Activated CD8-positive, alpha-beta memory T cell treated with anti-CD3 and anti-CD28 coated beads for 48 hours (primary cell): ENCODE results near the gene SETD2.
A peak's percentile ranks its signal among the peaks of the same experiment; 100 is the strongest.

Source experiments
- DNase-seq, 3 experiments: peaks; one replicate each; pipeline ENCODE4 v3.0.0-alpha.2; 2020; ENCODE audit warnings: low read depth in 2 of 3, low spot score in 2 of 3

The SETD2 gene

GRCh38 chr3:47009225-47010110 lies 154.4 kb downstream of the SETD2 start:
- DNase-seq, result peak in 2 of 3 experiments; percentile 44 to 78

DNA sequence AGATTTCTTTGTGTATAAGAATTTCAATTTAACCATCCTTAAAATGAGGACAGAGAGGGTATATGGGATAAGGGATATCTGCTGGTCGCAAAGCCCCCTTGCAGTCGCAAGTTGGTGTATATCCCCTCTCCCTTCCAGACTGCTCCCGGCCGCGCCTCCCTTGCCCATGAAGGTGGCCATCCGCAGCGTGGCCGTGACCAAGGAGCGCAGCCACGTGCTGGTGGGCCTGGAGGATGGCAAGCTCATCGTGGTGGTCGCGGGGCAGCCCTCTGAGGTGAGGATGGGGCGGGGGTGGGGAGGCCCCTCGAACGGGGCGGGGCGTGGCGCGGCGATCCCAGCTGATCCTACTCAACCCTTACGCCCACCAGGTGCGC lies 155.1 kb downstream of the SETD2 start:
- DNase-seq, result no peak

- DNase-seq, result no peak
Measured at GRCh38 chr3:47008234-47008796, 155.6 kb downstream of the SETD2 start.

GRCh38 chr3:47007482-47008233 lies 156.3 kb downstream of the SETD2 start:
- DNase-seq, result no peak

DNA sequence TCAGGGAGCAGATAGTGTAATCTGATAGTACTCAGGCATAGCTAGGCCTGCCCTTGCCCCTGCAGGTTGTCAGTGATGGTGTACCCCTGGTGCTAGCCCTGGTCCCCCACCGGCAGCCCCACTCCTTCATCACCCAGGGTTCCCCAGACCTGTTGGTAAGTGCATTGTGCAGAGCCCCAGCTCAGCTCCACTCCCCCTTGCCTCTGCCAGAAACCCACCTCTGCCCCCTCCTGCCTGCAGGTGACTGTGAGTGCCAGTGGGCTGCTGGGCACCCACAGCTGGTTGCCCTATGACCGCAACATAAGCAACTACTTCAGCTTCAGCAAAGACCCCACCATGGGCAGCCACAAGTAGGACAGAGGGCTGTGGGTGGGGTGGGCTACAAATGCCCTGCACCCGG lies 156.9 kb downstream of the SETD2 start:
- no peak for DNase-seq

- no peak for DNase-seq
Measured at GRCh38 chr3:47006145-47006651, 157.7 kb downstream of the SETD2 start.

DNA sequence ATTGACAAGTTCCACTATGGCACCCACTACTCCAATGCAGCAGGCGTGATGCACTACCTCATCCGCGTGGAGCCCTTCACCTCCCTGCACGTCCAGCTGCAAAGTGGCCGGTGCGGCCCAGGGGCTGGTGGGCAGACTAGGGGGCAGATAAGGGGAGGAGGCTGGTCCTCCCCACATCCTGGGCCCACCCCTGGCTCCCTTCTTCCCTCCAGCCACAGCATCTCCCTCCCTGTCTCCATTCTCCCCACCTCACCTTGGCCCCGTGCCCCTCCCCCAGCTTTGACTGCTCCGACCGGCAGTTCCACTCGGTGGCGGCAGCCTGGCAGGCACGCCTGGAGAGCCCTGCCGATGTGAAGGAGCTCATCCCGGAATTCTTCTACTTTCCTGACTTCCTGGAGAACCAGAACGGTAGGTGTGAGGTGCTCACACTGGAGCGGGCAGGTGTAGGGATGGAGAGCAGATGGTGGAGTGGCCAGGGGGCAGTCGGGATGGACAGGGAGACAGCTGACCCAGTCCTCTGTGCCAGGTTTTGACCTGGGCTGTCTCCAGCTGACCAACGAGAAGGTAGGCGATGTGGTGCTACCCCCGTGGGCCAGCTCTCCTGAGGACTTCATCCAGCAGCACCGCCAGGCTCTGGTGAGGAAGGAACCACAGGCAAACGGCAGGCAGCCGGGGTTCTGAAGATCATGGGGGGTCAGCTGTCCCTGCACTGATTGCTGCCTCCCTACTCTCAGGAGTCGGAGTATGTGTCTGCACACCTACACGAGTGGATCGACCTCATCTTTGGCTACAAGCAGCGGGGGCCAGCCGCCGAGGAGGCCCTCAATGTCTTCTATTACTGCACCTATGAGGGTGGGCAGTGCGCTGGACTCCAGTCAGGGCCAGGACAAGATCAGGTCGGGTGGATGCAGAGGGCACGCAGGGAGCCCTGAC lies 158.4 kb downstream of the SETD2 start:
- no peak for DNase-seq

DNA sequence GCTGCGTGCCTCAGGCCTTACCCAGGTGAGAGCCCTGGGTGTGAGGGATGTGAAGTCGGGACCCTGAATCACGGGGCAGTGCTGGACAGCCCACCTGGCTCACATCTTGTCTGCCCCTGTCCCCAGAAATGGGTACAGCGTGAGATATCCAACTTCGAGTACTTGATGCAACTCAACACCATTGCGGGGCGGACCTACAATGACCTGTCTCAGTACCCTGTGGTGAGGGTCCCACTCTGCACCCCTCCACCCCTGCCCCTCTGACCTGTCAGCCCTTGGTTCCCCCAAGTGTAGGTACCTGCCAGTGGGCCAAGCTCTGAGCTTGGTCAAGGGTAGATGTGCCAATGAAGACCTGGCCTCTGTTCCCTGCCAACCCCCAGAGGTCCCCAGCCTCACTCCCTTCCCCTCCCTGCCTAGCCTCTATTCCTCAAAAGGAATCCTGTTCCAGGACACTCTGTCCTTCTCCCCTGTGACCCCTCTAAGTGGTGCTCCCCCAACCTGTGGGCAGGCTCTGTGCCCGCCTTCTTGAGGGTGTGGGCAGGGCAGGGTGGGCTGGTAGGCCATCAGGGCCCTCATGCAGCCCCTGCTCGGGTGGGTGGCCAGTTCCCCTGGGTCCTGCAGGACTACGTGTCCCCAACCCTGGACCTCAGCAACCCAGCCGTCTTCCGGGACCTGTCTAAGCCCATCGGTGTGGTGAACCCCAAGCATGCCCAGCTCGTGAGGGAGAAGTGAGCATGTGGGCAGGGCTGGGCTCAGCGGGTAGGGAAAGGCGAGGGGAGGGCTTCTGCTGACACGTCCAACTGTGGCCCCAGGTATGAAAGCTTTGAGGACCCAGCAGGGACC lies 159.3 kb downstream of the SETD2 start:
- no peak for DNase-seq

- DNase-seq, result no peak
Measured at GRCh38 chr3:47003461-47004368, 160.2 kb downstream of the SETD2 start.

DNA sequence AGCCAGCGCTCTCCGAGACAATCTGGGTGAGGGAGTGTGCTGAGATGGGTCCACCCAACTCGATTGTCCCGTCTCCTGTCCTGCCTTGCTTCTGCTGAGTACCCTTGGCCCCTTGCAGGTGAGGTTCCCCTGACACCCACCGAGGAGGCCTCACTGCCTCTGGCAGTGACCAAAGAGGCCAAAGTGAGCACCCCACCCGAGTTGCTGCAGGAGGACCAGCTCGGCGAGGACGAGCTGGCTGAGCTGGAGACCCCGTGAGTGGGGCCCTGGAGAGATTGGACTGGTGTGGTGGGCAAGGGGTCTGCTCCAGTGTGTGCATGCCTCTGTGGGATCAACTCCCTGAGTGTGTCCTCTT lies 160.9 kb downstream of the SETD2 start:
- no peak for DNase-seq

DNA sequence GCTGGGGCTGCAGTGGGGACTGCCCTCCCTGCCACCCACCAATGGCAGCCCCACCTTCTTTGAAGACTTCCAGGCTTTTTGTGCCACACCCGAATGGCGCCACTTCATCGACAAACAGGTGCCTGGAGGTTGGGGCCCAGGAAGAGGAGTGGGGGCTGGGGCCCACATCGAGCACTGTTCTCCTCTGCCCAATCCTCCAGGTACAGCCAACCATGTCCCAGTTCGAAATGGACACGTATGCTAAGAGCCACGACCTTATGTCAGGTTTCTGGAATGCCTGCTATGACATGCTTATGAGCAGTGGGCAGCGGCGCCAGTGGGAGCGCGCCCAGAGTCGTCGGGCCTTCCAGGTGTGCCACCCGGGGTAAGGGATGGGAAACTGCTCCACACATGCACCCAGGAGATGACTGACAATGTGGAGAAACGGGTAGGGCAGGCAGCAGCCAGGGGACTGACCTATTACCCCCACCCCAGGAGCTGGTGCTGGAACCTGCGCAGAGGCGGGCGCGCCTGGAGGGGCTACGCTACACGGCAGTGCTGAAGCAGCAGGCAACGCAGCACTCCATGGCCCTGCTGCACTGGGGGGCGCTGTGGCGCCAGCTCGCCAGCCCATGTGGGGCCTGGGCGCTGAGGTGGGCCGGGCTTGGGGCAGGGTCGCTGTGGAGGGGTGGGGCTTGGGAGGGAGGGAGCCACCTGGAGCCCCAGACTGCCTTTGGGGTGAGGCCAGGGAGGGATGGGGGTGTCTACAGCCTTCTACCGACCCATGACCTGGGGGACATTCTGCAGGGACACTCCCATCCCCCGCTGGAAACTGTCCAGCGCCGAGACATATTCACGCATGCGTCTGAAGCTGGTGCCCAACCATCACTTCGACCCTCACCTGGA lies 161.5 kb downstream of the SETD2 start:
- no peak for DNase-seq

- no peak for DNase-seq
Measured at GRCh38 chr3:47001731-47002170, 162.2 kb downstream of the SETD2 start.

GRCh38 chr3:47000922-47001730 lies 162.8 kb downstream of the SETD2 start:
- DNase-seq, result no peak

- no peak for DNase-seq
Measured at GRCh38 chr3:47000198-47000815, 163.6 kb downstream of the SETD2 start.

- DNase-seq, result no peak
Measured at GRCh38 chr3:46999516-47000197, 164.3 kb downstream of the SETD2 start.
